Lung (tissue), 12 donors: ENCODE data around the gene RTN1. TPM values are rescaled to one million over a fixed set of nuclear protein-coding genes. Genes with fewer than 3 reads are reported as not detected.
A peak's percentile ranks its signal among the peaks of the same experiment; 100 is the strongest.

Source experiments
- ATAC-seq: fragments of 200-7000 bp; cut with Tn5 transposase; one replicate; pipeline ENCODE4 v1.9.1; 2020; ENCODE audit warnings: moderate number of reproducible peaks; ENCODE audit not compliant: insufficient read depth, low FRiP score
- DNase-seq, 3 donors: peaks; one replicate each; pipeline ENCODE4 v3.0.0-alpha.2; 2013 to 2017
- H3K27ac ChIP-seq, 2 donors: one replicate each; pipeline ENCODE4 v1.5.1; 2013; ENCODE audit warnings: mild to moderate bottlenecking in 2 of 2, moderate library complexity in 2 of 2, control low read depth in 1 of 2, inconsistent platforms in 1 of 2, low read depth in 1 of 2, low read length in 1 of 2
- H3K27me3 ChIP-seq, 3 donors: one replicate each; pipeline ENCODE4 v1.5.1; 2013; ENCODE audit warnings: low read length in 2 of 3; ENCODE audit not compliant: control insufficient read depth in 3 of 3, insufficient read depth in 3 of 3
- H3K36me3 ChIP-seq, 4 donors: one replicate each; pipeline ENCODE4 v1.5.1; 2013; ENCODE audit warnings: low read length in 4 of 4, mild to moderate bottlenecking in 1 of 4, moderate library complexity in 1 of 4; ENCODE audit not compliant: control insufficient read depth in 4 of 4, insufficient read depth in 4 of 4
- H3K4me1 ChIP-seq, 5 donors: one replicate each; pipeline ENCODE4 v1.5.1; 2013; ENCODE audit warnings: low read length in 5 of 5, mild to moderate bottlenecking in 2 of 5, moderate library complexity in 1 of 5; ENCODE audit not compliant: control insufficient read depth in 5 of 5, insufficient read depth in 5 of 5
- H3K4me3 ChIP-seq: one replicate; pipeline ENCODE4 v1.5.1; 2013; ENCODE audit warnings: mild to moderate bottlenecking, control low read depth, moderate library complexity
- H3K9ac ChIP-seq, 2 donors: one replicate each; pipeline ENCODE4 v1.5.1; 2013; ENCODE audit warnings: low read length in 2 of 2, control low read depth in 1 of 2; ENCODE audit not compliant: insufficient read depth in 1 of 2
- H3K9me3 ChIP-seq, 4 donors: one replicate each; pipeline ENCODE4 v1.5.1; 2013; ENCODE audit warnings: low read length in 3 of 4, mild to moderate bottlenecking in 1 of 4, moderate library complexity in 1 of 4; ENCODE audit not compliant: control insufficient read depth in 4 of 4, insufficient read depth in 3 of 4
- CTCF ChIP-seq: IDR thresholded peaks from 2 replicates; pipeline ENCODE4 v1.5.1; 2012; ENCODE audit warnings: mild to moderate bottlenecking; ENCODE audit errors: control extremely low read depth, extremely low read depth
- WGBS, 2 donors: extraction: QIAGEN DNeasy Blood & Tissue Kit; methylation state at CpG; one replicate each; pipeline ENCODE4 v1.1.7; 2013; 5-methylcytosine and 5-hydroxymethylcytosine counted together
- polyA plus RNA-seq, 2 donors: library from polyadenylated mRNA; stranded (reverse); fragments of 200-250 nt; gene quantifications; one replicate each; pipeline ENCODE4 v1.2.1, GENCODE V29; 2013
- total RNA-seq, 2 donors: library from RNA; depleted of rRNA in 1 of 2; stranded (reverse); fragments of >200 nt in 1 of 2; gene quantifications; one replicate each; pipeline ENCODE4 v1.2.1, GENCODE V29; 2014 to 2021
- donor health status: control.
- donor health status: control.
- donor health status: Bipolar disorder and iron deficiency.
- donor health status: healthy.
- donor health status: DM: yes; HTN: yes; CAD: no.

Gene RTN1
- total and polyA plus RNA-seq, 4 donors: 2.4 to 9.0 (median 6.9) TPM

- ATAC-seq (no peak), DNase-seq (no peak)
- Histone ChIP-seq H3K4me3 (no peak overlapping the region), H3K27ac (no peak overlapping the region), H3K9me3 (peaks cover 0 to 4% (median 0%) of the 10 kb centered on the region in 4 donors), H3K36me3 (no peaks in the 10 kb centered on the region), H3K27me3 (peaks cover 0 to 16% (median 12%) of the 10 kb centered on the region in 3 donors), H3K4me1 (peaks cover 0 to 5% (median 0%) of the 10 kb centered on the region in 5 donors), H3K9ac (no peak overlapping the region)
- TF ChIP-seq CTCF: no peak
- whole genome bisulfite sequencing, 2 donors: 52 to 82% methylated on average over 2 of the region's 2 CpGs
Observed at GRCh38 chr14:59634617-59635016, 236.0 kb downstream of the RTN1 start.

GRCh38 chr14:59633486-59633885, 237.1 kb downstream of the RTN1 start:
- Histone ChIP-seq H3K27ac (no peak overlapping the region), H3K4me1 (peaks cover 0 to 5% (median 0%) of the 10 kb centered on the region in 5 donors), H3K27me3 (peaks cover 0 to 19% (median 16%) of the 10 kb centered on the region in 3 donors), H3K4me3 (no peak overlapping the region), H3K9me3 (peaks cover 0 to 4% (median 0%) of the 10 kb centered on the region in 4 donors), H3K9ac (no peak overlapping the region), H3K36me3 (no peaks in the 10 kb centered on the region)
- DNase-seq (peak in 1 of 3 donors; percentile 12), ATAC-seq (no peak)
- WGBS, 2 donors: 35 to 36% methylated on average over 3 of the region's 3 CpGs
- no peak for TF ChIP-seq CTCF

DNA sequence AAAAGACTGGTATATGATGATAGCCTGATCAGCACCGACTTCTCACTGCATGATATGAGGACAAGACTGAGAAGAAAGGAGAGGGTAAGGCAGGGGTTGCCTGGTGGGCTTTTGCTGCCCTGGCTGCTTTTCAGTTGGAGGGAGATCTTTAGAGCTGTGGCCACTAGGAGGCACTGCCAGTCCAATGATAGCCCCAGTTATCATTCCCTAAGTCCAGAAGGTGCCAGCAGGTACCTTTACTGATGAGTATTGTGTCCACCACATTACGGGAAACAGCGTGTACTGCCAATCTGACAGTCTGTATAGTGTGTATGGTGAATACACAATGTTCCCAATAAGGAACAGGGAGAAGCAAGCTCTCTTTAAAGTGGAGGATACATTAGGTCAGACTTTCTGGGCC, 238.2 kb downstream of the RTN1 start:
- peak in 1 of 3 donors; percentile 12 for DNase-seq
- TF ChIP-seq CTCF: peak; percentile 12
- no peak overlapping the region for H3K4me3 ChIP-seq

GRCh38 chr14:59631237-59631636, 239.3 kb downstream of the RTN1 start:
- H3K9ac ChIP-seq: no peak overlapping the region
- ATAC-seq (no peak), DNase-seq (no peak)
- no peak for TF ChIP-seq CTCF
- H3K9me3 ChIP-seq: peaks cover 0 to 4% (median 0%) of the 10 kb centered on the region in 4 donors
- H3K27ac ChIP-seq: no peak overlapping the region
- peaks cover 0 to 5% (median 0%) of the 10 kb centered on the region in 5 donors for H3K4me1 ChIP-seq
- no peak overlapping the region for H3K4me3 ChIP-seq
- H3K27me3 ChIP-seq: peaks cover 0 to 19% (median 17%) of the 10 kb centered on the region in 3 donors
- WGBS, 2 donors: 32 to 36% methylated on average over 3 of the region's 3 CpGs
- H3K36me3 ChIP-seq: no peaks in the 10 kb centered on the region

More for the DNA sequence above, 238.2 kb downstream of the RTN1 start:
- Histone ChIP-seq H3K9ac (no peak overlapping the region), H3K9me3 (peaks cover 0 to 4% (median 0%) of the 10 kb centered on the region in 4 donors), H3K4me1 (peaks cover 0 to 5% (median 0%) of the 10 kb centered on the region in 5 donors), H3K27ac (no peak overlapping the region), H3K36me3 (no peaks in the 10 kb centered on the region), H3K27me3 (peaks cover 0 to 19% (median 16%) of the 10 kb centered on the region in 3 donors)
- ATAC-seq: no peak
- 55 to 60% methylated on average over 3 of the region's 3 CpGs for WGBS, 2 donors
